SK-N-SH (cell line): ENCODE results near the gene EVI2B. TPM values are rescaled to one million over a fixed set of nuclear protein-coding genes. Genes with fewer than 3 reads are reported as not detected.

Source experiments
- CTCF ChIA-PET: fragments of 300-600, 350-600 bp; formaldehyde crosslinking; extraction: SDS; loops from one replicate; lab custom pipeline; 2021; lab: Yijun Ruan, JAX
- POLR2A ChIA-PET: fragments of 350-600 bp; sonication (Branson Sonifier 250); formaldehyde crosslinking; extraction: SDS; loops from one replicate; lab custom pipeline; 2020; ENCODE audit warnings: antibody characterized with exemption, inconsistent platforms; lab: Yijun Ruan, JAX
- DNase-seq: peaks from one replicate; pipeline ENCODE4 v3.0.0; 2012
- H2AFZ ChIP-seq: fragments of 200-600 bp; sonication (generic); 2 replicates; pipeline ENCODE4 v1.8.1; 2016; ENCODE audit warnings: antibody characterized with exemption, mild to moderate bottlenecking, low read depth
- H3F3A ChIP-seq: fragments of 200-600 bp; sonication (generic); replicated peaks from 2 replicates; pipeline ENCODE3; 2016; ENCODE audit warnings: antibody characterized with exemption, mild to moderate bottlenecking; ENCODE audit not compliant: insufficient read depth
- H3K27ac ChIP-seq, 2 experiments: fragments of 200-500 bp in 1 of 2; fragments of 200-600 bp in 1 of 2; sonication (Bioruptor generic) in 1 of 2; sonication (generic), shearing (Covaris generic) in 1 of 2; 2 replicates each; pipeline versions ENCODE4 v1.5.1 to v1.6.1; 2014 to 2016; ENCODE audit warnings: low read depth in 2 of 2, inconsistent platforms in 1 of 2, low read length in 1 of 2, mild to moderate bottlenecking in 1 of 2, mixed read lengths in 1 of 2
- H3K27me3 ChIP-seq: fragments of 200-600 bp; sonication (generic), shearing (Covaris generic); 2 replicates; pipeline ENCODE4 v1.6.1; 2016; ENCODE audit warnings: mixed run types; ENCODE audit not compliant: insufficient read depth
- H3K36me3 ChIP-seq, 2 experiments: fragments of 200-500 bp in 1 of 2; fragments of 200-600 bp in 1 of 2; sonication (Bioruptor generic) in 1 of 2; sonication (generic) in 1 of 2; replicated peaks in 1 of 2; 2 replicates each; pipeline versions ENCODE3 to v1.5.1; 2014 to 2016; ENCODE audit warnings: low read length in 1 of 2, mild to moderate bottlenecking in 1 of 2; ENCODE audit not compliant: insufficient read depth in 2 of 2, control insufficient read depth in 1 of 2
- H3K4me1 ChIP-seq, 2 experiments: fragments of 200-500 bp in 1 of 2; fragments of 200-600 bp in 1 of 2; sonication (Bioruptor generic) in 1 of 2; sonication (generic), shearing (Covaris generic) in 1 of 2; 2 replicates each; pipeline versions ENCODE4 v1.5.1 to v1.6.1; 2014 to 2016; ENCODE audit warnings: low read depth in 1 of 2, low read length in 1 of 2, mixed run types in 1 of 2; ENCODE audit not compliant: insufficient read depth in 2 of 2, control insufficient read depth in 1 of 2
- H3K4me2 ChIP-seq: fragments of 200-600 bp; sonication (generic), shearing (Covaris generic); 2 replicates; pipeline ENCODE4 v1.6.1; 2017; ENCODE audit warnings: mixed run types
- H3K4me3 ChIP-seq, 2 experiments: fragments of 200-500 bp in 1 of 2; fragments of 200-600 bp in 1 of 2; sonication (Bioruptor generic) in 1 of 2; sonication (generic), shearing (Covaris generic) in 1 of 2; 2 replicates each; pipeline versions ENCODE4 v1.5.1 to v1.8.1; 2014 to 2016; ENCODE audit warnings: low read depth in 2 of 2, inconsistent platforms in 1 of 2, low read length in 1 of 2, mild to moderate bottlenecking in 1 of 2, mixed read lengths in 1 of 2, moderate library complexity in 1 of 2
- H3K79me2 ChIP-seq: fragments of 200-600 bp; sonication (generic); 2 replicates; pipeline ENCODE4 v1.8.1; 2017; ENCODE audit warnings: mild to moderate bottlenecking; ENCODE audit not compliant: insufficient read depth
- H3K9ac ChIP-seq: fragments of 200-600 bp; sonication (generic); 2 replicates; pipeline ENCODE4 v1.6.1; 2017; ENCODE audit warnings: mixed run types
- H3K9me2 ChIP-seq: fragments of 200-600 bp; sonication (generic); 2 replicates; pipeline ENCODE4 v1.6.1; 2017; ENCODE audit warnings: mixed run types
- H3K9me3 ChIP-seq: fragments of 200-600 bp; sonication (generic); 2 replicates; pipeline ENCODE4 v1.6.1; 2017; ENCODE audit warnings: mixed run types, mild to moderate bottlenecking, moderate library complexity
- H4K20me1 ChIP-seq: fragments of 200-600 bp; sonication (generic); 2 replicates; pipeline ENCODE4 v1.6.1; 2017; ENCODE audit warnings: mild to moderate bottlenecking, mixed run types; ENCODE audit not compliant: insufficient read depth
- CHD2 ChIP-seq: fragments of 150-350 bp; IDR thresholded peaks from 2 replicates; pipeline ENCODE4 v1.6.1; 2018; ENCODE audit warnings: low read length; ENCODE audit not compliant: partially characterized antibody
- FOXJ3 ChIP-seq: sonication (generic); formaldehyde crosslinking; IDR thresholded peaks from 2 replicates; pipeline ENCODE4 v1.5.1; 2020; ENCODE audit warnings: mild to moderate bottlenecking, missing genetic modification reagents
- FOXM1 ChIP-seq: IDR thresholded peaks from 2 replicates; pipeline ENCODE4 v1.4.0; 2012; ENCODE audit warnings: low read depth, mild to moderate bottlenecking
- JUND ChIP-seq: IDR thresholded peaks from 2 replicates; pipeline ENCODE4 v1.4.0; 2012
- MEF2A ChIP-seq: IDR thresholded peaks from 2 replicates; pipeline ENCODE4 v1.4.0; 2012; ENCODE audit warnings: low read depth, borderline replicate concordance
- MXI1 ChIP-seq: IDR thresholded peaks from 2 replicates; pipeline ENCODE4 v1.6.1; 2012; ENCODE audit warnings: mild to moderate bottlenecking, low read depth, low read length, improper control_type of control experiment
- NFIC ChIP-seq: IDR thresholded peaks from 2 replicates; pipeline ENCODE4 v1.4.0; 2012; ENCODE audit warnings: borderline replicate concordance
- POLR2AphosphoS5 ChIP-seq: IDR thresholded peaks from 2 replicates; pipeline ENCODE4 v1.6.1; 2012; ENCODE audit warnings: low read depth, low read length
- RFX5 ChIP-seq: IDR thresholded peaks from 2 replicates; pipeline ENCODE4 v1.6.1; 2012; ENCODE audit warnings: mild to moderate bottlenecking, improper control_type of control experiment, low read length
- SIN3A ChIP-seq: IDR thresholded peaks from 2 replicates; pipeline ENCODE4 v1.6.1; 2012; ENCODE audit warnings: low read depth, mild to moderate bottlenecking, low read length, moderate library complexity, borderline replicate concordance
- TAF1 ChIP-seq: IDR thresholded peaks from 2 replicates; pipeline ENCODE4 v1.6.1; 2012; ENCODE audit warnings: low read depth, mild to moderate bottlenecking, low read length, moderate library complexity, borderline replicate concordance
- YY1 ChIP-seq: IDR thresholded peaks from 2 replicates; pipeline ENCODE4 v1.4.0; 2012; ENCODE audit warnings: low read depth, mild to moderate bottlenecking
- WGBS: methylation state at CpG from one replicate; pipeline ENCODE4 v1.1.6; 2017; ENCODE audit warnings: low lambda C conversion rate; 5-methylcytosine and 5-hydroxymethylcytosine counted together
- polyA plus RNA-seq, 3 experiments: library from polyadenylated mRNA; depleted of rRNA; stranded (reverse); fragments of >200 nt; gene quantifications; 2 replicates each; pipeline ENCODE4 v1.2.3, GENCODE V29; 2012
- TF ChIP-seq, protein P1 (sequence below): fragments of 150-350 bp; IDR thresholded peaks from 2 replicates; pipeline ENCODE4 v1.6.1; 2017; ENCODE audit warnings: antibody characterized with exemption, low read length, low read depth, borderline replicate concordance
- TF ChIP-seq, protein P2 (sequence below): fragments of 150-350 bp; IDR thresholded peaks from 2 replicates; pipeline ENCODE4 v1.6.1; 2016; ENCODE audit warnings: mild to moderate bottlenecking, low read depth, low read length
- TF ChIP-seq, protein P3 (sequence below): IDR thresholded peaks from 2 replicates; pipeline ENCODE4 v1.4.0; 2012; ENCODE audit warnings: low read depth, borderline replicate concordance
- TF ChIP-seq, protein P4 (sequence below): IDR thresholded peaks from 2 replicates; pipeline ENCODE4 v1.4.0; 2012; ENCODE audit warnings: low read depth, borderline replicate concordance
- TF ChIP-seq, protein P5 (sequence below): fragments of 200-600 bp; sonication (generic); IDR thresholded peaks from 2 replicates; pipeline ENCODE4 v1.6.1; 2017; ENCODE audit warnings: antibody characterized with exemption, mild to moderate bottlenecking, moderate library complexity

Gene EVI2B
- polyA plus RNA-seq, 1 of the 3 experiments (the other 2 are of a cell fraction) = 0.64 TPM

DNA sequence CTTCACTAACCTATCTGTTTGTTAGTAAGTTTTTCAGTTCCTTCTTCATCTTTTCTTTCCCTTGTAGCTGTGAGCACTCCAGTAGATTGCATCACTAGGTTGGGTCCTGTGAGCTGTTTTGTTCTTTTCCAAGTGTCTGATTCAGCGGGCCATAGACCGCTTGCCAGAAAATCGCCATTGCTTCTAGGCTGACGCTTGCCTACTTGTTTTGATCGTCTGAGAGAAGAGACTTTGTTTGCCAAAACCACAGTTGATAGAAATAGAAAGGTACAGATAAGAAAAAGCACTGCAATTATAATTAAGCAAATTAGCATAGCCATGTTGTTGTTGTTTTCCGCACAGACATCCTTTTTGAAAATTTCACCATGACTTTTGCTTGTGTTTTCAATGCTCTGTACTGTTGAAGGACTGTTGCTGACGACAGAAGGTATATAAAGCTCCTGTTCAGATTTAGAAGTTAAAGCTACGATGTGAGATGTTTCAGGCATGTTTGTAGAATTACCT lies 4.5 kb upstream of the EVI2B start:
- no peak for TF ChIP-seq MEF2A
- TF ChIP-seq, protein P1, sequence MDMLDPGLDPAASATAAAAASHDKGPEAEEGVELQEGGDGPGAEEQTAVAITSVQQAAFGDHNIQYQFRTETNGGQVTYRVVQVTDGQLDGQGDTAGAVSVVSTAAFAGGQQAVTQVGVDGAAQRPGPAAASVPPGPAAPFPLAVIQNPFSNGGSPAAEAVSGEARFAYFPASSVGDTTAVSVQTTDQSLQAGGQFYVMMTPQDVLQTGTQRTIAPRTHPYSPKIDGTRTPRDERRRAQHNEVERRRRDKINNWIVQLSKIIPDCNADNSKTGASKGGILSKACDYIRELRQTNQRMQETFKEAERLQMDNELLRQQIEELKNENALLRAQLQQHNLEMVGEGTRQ = no peak
- no peak for TF ChIP-seq TAF1
- TF ChIP-seq, protein P2, sequence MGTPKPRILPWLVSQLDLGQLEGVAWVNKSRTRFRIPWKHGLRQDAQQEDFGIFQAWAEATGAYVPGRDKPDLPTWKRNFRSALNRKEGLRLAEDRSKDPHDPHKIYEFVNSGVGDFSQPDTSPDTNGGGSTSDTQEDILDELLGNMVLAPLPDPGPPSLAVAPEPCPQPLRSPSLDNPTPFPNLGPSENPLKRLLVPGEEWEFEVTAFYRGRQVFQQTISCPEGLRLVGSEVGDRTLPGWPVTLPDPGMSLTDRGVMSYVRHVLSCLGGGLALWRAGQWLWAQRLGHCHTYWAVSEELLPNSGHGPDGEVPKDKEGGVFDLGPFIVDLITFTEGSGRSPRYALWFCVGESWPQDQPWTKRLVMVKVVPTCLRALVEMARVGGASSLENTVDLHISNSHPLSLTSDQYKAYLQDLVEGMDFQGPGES = no peak
- TF ChIP-seq MXI1 = no peak
- TF ChIP-seq CHD2 = no peak
- no peak for TF ChIP-seq SIN3A
- no peak for TF ChIP-seq POLR2AphosphoS5
- TF ChIP-seq, protein P3, sequence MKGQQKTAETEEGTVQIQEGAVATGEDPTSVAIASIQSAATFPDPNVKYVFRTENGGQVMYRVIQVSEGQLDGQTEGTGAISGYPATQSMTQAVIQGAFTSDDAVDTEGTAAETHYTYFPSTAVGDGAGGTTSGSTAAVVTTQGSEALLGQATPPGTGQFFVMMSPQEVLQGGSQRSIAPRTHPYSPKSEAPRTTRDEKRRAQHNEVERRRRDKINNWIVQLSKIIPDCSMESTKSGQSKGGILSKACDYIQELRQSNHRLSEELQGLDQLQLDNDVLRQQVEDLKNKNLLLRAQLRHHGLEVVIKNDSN = no peak
- TF ChIP-seq FOXM1 = no peak
- TF ChIP-seq RFX5 = no peak
- TF ChIP-seq, protein P4, sequence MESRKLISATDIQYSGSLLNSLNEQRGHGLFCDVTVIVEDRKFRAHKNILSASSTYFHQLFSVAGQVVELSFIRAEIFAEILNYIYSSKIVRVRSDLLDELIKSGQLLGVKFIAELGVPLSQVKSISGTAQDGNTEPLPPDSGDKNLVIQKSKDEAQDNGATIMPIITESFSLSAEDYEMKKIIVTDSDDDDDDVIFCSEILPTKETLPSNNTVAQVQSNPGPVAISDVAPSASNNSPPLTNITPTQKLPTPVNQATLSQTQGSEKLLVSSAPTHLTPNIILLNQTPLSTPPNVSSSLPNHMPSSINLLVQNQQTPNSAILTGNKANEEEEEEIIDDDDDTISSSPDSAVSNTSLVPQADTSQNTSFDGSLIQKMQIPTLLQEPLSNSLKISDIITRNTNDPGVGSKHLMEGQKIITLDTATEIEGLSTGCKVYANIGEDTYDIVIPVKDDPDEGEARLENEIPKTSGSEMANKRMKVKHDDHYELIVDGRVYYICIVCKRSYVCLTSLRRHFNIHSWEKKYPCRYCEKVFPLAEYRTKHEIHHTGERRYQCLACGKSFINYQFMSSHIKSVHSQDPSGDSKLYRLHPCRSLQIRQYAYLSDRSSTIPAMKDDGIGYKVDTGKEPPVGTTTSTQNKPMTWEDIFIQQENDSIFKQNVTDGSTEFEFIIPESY = no peak
- TF ChIP-seq, protein P5, sequence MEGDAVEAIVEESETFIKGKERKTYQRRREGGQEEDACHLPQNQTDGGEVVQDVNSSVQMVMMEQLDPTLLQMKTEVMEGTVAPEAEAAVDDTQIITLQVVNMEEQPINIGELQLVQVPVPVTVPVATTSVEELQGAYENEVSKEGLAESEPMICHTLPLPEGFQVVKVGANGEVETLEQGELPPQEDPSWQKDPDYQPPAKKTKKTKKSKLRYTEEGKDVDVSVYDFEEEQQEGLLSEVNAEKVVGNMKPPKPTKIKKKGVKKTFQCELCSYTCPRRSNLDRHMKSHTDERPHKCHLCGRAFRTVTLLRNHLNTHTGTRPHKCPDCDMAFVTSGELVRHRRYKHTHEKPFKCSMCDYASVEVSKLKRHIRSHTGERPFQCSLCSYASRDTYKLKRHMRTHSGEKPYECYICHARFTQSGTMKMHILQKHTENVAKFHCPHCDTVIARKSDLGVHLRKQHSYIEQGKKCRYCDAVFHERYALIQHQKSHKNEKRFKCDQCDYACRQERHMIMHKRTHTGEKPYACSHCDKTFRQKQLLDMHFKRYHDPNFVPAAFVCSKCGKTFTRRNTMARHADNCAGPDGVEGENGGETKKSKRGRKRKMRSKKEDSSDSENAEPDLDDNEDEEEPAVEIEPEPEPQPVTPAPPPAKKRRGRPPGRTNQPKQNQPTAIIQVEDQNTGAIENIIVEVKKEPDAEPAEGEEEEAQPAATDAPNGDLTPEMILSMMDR = no peak
- TF ChIP-seq JUND = no peak
- no peak for TF ChIP-seq FOXJ3 (CRISPR knock-in tag)
- no peak for TF ChIP-seq YY1
- no peak for TF ChIP-seq NFIC
- Histone ChIP-seq H3K36me3 (peaks cover 8% of the 10 kb centered on the region in 2 experiments), H3F3A (peaks cover 35% of the 10 kb centered on the region), H3K4me2 (no peak overlapping the region), H2AFZ (no peak overlapping the region), H3K27ac (no peak overlapping the region), H3K9me2 (no peaks in the 10 kb centered on the region), H3K4me1 (peaks cover 5 to 8% of the 10 kb centered on the region in 2 experiments), H3K79me2 (peaks cover 11% of the 10 kb centered on the region; the same call in 1 of the 2 replicates), H3K9me3 (no peaks in the 10 kb centered on the region; the same call in 1 of the 2 replicates), H4K20me1 (no peaks in the 10 kb centered on the region), H3K27me3 (no peaks in the 10 kb centered on the region), H3K4me3 (no peak overlapping the region), H3K9ac (no peak overlapping the region)
- 92% methylated on average over 8 of the region's 8 CpGs for WGBS
- CTCF ChIA-PET = interaction anchor here (1.5 kb wide), 1 partner anchor 12 kb away, joined by 3 read pairs; no protein-coding TSS in a partner anchor
- POLR2A ChIA-PET = no interaction called here
- no peak for DNase-seq
